ENCODE data around the gene ZMAT3. TPM values are rescaled to one million over a fixed set of nuclear protein-coding genes. Genes with fewer than 3 reads are reported as not detected.

Gene ZMAT3
- total and polyA plus RNA-seq, 2 of the 8 experiments (the other 6 are each of a cell fraction or from before 2014, with no cell fraction given), result 5.0 to 9.2 TPM

- TF ChIP-seq KDM5A (IDR thresholded peaks at IDR 0.05; ENCODE audit: low read length) (no peak), POLR2AphosphoS5 (IDR thresholded peaks at IDR 0.05; ENCODE audit: low read depth, low read length) (peak; percentile 66), CBX5 (IDR thresholded peaks at IDR 0.05; ENCODE audit: low read depth, low read length) (no peak), SAP30 (IDR thresholded peaks at IDR 0.05; ENCODE audit: insufficient read depth, insufficient replicate concordance, low read length) (peak; percentile 90), NRF1 (IDR thresholded peaks at IDR 0.05; ENCODE audit: low read depth, low read length) (peak; percentile 82), TBP (IDR thresholded peaks at IDR 0.05; ENCODE audit: low read depth, low read length) (no peak), EZH2 (IDR thresholded peaks at IDR 0.05; ENCODE audit: low read depth, low read length, severe bottlenecking) (no peak), RFX5 (IDR thresholded peaks at IDR 0.05; ENCODE audit: borderline replicate concordance, low read depth, low read length) (no peak), TAF7 (optimal IDR thresholded peaks at IDR 0.05; ENCODE audit: borderline replicate concordance, low read depth, low read length) (no peak), SP4 (IDR thresholded peaks at IDR 0.05; ENCODE audit: low read length) (no peak), HDAC2 (IDR thresholded peaks at IDR 0.05; ENCODE audit: borderline replicate concordance in 1 of 2, low read depth in 2 of 2, low read length in 2 of 2) (peak in 1 of 2 experiments; percentile 93; a peak in 2 of 4 replicates), RBBP5 (IDR thresholded peaks at IDR 0.05; ENCODE audit: borderline replicate concordance, low read depth, low read length) (peak; percentile 84; the same call in 1 of the 2 replicates), CBX8 (IDR thresholded peaks at IDR 0.05; ENCODE audit: borderline replicate concordance, low read depth, low read length) (no peak), KDM1A (IDR thresholded peaks at IDR 0.05; ENCODE audit: borderline replicate concordance, low read length) (no peak), PHF8 (conservative IDR thresholded peaks at IDR 0.05; ENCODE audit: low read depth, low read length) (peak; percentile 59), RNF2 (IDR thresholded peaks at IDR 0.05; ENCODE audit: borderline replicate concordance, low read depth, low read length, missing control alignments, poor library complexity, severe bottlenecking) (no peak), ATF3 (IDR thresholded peaks at IDR 0.05; ENCODE audit: insufficient read depth, low read depth, low read length) (no peak), GABPA (IDR thresholded peaks at IDR 0.05; ENCODE audit: borderline replicate concordance, insufficient read depth, low read length) (no peak), SP2 (IDR thresholded peaks at IDR 0.05; ENCODE audit: low read length) (no peak), POU5F1 (IDR thresholded peaks at IDR 0.05; ENCODE audit: low read depth, low read length) (no peak), USF2 (IDR thresholded peaks at IDR 0.05; ENCODE audit: low read length) (peak; percentile 21; the same call in 1 of the 2 replicates), POLR2A (IDR thresholded peaks at IDR 0.05; ENCODE audit: control extremely low read depth in 1 of 2, low read depth in 2 of 2, low read length in 2 of 2) (peak in 1 of 2 experiments; percentile 64; a peak in 1 of 3 replicates)
Measured at GRCh38 chr3:179071323-179072099, at the start of gene ZMAT3 (continued).
